IPS-11a (cell line): ENCODE data around the gene CDCP1.

ENCODE experiments used
- H3K4me3 ChIP-seq: one replicate; pipeline ENCODE4 v1.5.1; 2013; ENCODE audit warnings: low read depth, low read length, control low read depth

CDCP1 gene, protein sequence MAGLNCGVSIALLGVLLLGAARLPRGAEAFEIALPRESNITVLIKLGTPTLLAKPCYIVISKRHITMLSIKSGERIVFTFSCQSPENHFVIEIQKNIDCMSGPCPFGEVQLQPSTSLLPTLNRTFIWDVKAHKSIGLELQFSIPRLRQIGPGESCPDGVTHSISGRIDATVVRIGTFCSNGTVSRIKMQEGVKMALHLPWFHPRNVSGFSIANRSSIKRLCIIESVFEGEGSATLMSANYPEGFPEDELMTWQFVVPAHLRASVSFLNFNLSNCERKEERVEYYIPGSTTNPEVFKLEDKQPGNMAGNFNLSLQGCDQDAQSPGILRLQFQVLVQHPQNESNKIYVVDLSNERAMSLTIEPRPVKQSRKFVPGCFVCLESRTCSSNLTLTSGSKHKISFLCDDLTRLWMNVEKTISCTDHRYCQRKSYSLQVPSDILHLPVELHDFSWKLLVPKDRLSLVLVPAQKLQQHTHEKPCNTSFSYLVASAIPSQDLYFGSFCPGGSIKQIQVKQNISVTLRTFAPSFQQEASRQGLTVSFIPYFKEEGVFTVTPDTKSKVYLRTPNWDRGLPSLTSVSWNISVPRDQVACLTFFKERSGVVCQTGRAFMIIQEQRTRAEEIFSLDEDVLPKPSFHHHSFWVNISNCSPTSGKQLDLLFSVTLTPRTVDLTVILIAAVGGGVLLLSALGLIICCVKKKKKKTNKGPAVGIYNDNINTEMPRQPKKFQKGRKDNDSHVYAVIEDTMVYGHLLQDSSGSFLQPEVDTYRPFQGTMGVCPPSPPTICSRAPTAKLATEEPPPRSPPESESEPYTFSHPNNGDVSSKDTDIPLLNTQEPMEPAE

DNA sequence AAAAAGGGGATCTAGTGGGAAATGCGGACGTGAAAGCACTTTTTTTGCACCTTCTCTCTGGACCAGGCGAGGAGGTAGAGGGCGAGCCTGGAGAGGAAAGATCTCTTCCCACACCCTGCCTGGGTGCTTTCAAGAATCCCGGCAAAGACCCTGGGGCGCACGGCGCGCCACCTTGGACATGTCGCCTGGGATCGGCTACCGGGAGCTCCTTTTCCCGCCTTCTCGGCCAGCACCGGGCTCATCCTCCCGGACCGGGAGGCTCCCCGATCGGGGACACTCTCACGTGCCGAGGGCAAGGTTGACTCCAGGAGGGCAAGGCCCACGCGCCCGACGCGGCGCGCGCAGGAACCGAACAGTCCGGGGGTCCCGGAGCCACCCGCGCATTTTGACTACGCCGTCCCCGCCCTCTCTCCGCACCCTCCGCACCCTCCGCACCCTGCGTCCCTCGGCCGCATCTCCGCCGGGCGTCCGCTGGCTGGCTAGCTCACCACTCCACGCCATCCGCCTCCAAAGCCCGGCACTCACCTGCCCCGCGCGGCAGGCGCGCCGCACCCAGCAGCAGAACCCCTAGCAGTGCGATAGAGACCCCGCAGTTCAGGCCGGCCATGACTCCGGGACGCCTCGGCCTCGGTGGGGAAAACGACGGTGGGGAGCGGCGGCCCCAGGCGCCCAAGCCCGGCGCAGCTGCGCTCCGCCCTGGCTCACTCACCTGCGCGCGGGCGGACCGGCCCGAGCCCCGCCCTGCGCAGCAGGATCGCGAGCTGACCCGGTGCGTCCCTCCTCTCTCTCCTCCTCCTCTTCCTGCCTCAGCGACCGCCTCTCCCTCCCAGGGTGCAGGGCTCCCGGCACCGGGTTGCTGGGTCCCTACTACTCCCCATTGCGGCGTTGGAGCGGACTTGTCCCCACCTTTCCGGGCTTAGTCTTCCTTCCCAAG is at the start of gene CDCP1:
Gene CDCP1 (minus strand): TSS at position 698 of the 934 bp plus-strand sequence. CDS start 91 bp downstream, at position 607.
- peak within 1 kb of the TSS; percentile 81 for H3K4me3 ChIP-seq

DNA sequence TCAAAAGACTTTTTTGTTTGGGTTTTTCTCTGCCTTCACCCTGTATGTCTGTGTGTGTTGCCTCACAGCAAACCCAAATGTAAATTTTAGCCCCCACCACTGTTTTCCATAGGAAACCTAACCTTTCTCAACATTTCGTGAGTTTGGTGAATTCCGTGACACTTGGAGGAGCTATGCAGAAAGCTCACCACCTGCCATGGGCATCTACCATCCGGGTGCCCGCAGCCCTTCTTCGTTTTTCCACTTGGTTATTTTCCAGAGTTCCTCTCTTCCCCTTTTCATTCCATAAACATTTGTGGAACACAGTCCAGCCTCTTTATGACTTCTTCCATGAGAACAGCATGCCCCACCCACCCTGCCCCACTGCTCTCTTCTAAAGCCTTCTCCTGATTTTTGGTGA is 48.6 kb upstream of the CDCP1 start:
- H3K4me3 ChIP-seq: no peak overlapping the region

DNA sequence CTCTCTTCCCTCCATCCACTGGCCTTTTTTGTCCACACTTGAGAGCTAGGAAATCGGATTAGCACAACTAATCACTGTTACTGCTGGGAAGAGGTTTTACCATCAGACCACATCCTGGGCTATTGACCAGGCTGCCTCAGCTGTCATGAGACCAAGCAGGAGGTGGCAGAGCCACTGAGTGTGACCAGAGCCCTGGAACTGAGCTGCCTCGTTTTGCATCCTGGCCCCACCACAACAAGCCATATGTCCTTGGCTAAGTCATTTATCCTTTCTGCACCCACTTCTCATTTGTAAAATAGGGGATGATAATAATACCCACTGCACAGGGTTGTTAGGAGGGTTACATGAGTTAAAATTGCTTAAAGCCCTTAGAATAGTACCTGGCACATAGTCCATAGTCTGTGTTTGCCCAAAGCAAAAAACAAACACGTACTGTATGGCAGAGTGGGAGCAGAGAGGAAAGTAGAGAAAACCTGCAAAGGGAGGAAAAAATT is 45.8 kb upstream of the CDCP1 start:
- H3K4me3 ChIP-seq: no peak overlapping the region

DNA sequence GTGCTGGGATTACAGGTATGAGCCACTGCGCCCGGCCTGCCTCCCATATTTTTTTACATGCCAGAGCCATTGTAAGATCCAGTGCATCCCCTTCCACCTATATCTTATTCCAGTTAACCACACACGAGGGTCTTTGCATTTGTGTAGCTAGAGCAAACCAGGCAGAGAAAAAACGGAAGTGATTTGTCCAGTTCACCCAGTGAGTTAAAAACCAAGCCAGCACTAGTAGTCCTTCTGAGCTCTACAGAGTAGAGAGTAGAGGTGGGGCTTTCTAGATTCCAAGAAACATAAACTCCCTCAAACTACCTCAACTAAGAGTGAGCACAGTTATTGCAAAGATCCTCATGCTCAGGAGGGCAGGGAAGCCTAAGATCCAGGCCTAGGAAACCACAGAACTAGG is 45.2 kb upstream of the CDCP1 start:
- no peak overlapping the region for H3K4me3 ChIP-seq

DNA sequence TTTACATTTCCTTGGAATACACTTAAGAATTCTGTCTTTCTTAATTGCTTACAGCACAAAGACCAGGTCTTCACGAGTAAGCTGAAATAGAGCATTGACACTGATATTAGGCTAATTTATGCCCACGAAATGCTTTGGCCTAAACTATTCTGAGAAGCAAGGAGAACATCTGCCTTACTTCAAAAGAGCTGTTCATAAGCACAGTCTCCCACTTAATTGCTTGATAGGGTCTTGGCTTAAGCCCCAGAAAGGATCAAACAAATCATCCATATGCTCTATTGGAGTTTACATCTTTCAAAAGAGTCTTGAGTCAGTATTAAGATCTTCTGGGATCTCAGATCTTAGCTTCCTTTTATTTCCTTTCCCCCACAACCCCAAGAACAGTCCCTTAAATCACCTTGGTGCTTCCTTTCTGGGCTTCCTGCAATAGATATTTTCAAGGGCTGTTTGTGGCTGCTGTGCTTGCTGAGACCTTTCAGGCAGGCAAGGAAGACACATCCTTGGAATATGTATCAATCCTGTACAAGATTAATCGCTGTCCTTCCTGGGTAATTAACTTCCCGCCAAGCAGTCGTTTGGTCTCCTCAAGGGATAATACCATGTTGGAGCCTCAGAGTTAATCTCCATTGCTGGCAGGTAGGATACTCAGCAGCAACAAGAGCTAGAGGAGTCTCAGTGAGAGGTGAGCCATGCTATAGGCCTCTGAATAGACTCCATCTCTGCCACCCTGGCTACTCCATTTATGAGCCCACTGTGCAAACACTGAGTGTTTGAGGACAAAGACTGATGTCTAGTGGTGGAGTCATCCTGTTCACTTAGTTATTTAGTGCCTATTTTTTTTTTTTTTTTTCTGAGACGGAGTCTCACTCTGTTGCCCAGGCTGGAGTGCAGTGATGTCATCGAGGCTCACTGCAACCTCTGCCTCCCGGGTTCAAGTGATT is 42.8 kb upstream of the CDCP1 start:
- no peak overlapping the region for H3K4me3 ChIP-seq

DNA sequence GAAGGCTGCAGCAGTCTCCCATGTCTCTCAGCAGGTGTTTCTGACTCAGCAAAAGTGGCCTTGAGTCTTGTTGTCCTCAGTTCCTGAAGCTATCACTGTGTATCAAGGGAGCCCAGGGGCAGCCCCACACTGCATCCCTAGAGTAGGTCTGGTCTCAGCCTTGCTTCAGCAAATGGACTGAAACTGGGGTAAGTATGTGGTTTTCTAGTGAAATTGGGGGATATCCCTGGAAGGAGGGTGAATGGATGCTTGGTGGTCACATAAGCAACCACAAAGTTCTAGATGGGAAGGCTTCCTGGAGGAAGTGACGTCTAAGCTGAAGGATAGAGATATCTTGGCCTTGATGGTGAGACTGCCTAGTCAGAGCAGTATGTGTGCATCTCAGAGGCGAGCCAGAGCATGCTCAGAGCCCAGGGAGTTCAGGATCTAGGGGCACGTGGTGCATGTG is 41.5 kb upstream of the CDCP1 start:
- no peak overlapping the region for H3K4me3 ChIP-seq

DNA sequence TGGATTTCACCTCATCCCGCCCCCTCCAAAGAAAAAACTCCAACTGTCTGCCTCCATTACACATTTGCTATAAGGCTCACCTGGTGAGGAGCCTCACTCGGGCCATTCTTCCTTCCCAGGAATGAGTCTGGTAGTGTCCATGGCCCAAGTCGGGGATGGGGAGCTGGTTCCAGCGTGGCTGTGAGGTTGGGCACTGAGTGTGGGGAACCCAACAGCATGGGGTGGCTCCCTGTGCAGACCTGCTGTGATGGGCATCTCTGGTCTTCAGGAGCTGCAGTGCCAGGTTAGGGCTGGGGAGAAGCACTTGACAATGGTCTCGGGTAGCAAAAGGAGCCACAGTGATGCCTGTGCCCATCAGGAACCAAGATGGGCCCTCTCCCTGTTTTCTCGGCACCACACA is 40.7 kb upstream of the CDCP1 start:
- H3K4me3 ChIP-seq: no peak overlapping the region

DNA sequence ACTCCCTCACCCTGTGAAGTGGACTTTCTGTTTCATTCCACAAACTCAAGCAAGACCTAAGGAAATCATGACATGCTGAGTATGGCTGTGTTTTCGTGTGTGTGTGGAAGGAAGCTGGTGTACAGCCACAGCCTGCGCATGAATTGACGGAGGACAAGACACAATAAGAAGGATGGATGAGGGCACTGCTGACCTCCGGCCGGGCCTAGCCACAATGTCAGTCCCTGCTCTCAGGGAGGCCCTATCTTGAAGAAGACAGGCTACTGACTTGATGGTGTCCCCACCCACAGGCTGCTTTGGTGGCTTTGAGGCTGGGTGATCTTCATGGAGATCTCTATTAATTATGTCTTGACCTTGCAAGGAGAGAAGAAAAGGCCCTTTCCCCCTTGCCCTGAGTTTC is 39.3 kb upstream of the CDCP1 start:
- no peak overlapping the region for H3K4me3 ChIP-seq

DNA sequence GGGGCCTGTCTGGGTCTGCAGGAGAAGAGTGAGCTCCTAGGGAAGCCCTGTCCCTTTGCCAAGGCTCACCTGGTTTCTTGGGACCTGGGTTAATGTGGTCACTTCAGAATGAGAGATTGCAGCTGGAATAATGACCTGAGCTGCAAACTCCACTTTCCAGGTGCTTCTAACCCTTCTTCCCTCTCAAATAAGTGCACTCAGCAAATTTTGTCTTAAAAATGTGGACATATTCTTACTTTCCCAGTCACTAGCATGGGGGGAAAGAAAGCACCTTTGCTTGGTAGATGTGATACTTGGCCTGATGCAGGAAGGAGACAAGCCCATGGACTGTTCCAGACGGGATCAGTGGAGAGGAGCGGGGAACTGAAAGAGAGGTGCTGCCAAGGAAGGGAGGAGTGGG is 38.9 kb upstream of the CDCP1 start:
- H3K4me3 ChIP-seq: no peak overlapping the region

DNA sequence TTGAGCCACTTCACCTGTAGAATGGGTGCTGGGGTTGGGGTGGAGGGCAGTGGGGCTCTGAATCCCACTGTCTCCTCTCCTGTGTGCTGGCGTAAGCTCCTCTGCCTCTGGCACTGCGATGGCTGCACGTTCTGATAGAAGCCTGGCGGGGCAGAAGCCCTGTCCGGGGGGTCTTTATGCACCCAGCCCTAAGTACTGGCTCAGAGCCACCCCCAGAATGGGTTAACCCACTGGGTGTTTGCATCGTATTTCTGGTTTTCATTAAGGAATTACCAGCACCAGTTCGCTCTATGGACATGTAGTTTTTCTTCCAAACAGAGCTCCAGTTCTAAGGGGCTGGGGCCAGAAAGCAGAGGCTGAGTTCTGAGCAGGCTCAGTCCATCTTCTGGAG is 37.7 kb upstream of the CDCP1 start:
- H3K4me3 ChIP-seq: no peak overlapping the region

DNA sequence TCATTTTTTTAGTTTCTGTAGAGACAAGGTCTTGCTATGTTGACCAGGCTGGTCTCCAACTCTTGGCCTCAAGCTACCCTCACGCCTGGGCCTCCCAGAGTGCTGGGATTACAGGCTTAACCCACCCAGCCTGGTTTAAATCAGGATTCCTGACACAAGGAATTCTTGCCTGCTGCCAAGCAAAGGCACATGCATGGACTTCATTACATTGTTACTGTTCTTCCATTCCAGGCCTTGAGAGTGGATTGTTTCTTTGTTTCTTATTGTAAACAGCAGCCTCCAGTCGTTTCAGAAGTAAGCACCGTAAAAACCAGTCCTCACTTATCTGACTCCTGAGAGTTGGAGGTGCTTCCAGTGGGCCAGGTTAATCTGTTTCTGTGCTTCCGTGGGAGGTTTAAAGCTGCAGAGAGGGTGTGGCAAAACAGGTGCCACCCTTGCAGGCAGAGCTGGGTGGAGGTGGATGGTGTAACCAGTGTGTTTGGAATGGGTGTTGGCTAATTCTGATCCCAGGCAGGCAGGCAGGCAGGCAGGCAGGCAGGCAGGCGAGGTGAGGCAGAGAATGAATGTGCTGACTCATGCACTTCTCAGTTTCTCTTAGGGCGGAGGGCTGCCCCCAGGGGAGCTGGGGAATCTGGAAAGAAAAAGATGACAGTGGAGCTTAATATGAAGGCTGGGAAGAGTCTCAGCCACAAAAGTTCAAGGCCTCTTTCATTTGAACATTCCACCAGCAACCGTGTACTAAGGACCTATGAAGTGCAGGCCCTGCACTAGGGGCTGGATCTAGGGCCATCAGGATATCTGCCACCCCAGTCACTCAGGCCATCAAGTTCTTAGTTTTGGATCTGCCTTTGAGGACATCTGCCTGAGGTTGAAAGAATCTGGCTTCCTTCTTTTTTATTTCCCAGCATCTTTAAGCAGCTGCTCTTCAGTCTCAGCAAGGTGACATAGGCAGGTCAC is 37.0 kb upstream of the CDCP1 start:
- no peak overlapping the region for H3K4me3 ChIP-seq

DNA sequence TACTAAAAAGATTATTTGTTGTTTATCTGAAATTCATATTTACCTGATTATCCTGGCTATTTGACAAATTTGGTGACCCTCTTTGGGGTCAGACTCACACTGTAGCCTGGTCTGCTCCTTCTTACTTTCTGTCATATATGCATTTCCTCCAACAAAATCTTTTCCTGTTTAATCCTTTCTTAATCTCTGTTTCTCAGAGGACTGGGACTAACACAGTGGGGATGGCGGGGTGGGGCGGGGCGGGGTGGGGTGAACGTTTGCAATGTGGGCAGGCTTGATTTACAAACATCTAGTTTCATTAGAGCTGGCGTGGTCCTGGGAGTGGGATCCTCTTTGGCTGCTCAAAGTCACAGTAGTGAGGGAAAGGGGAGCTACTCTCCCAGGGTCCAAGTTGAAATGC is 35.3 kb upstream of the CDCP1 start:
- H3K4me3 ChIP-seq: no peak overlapping the region

DNA sequence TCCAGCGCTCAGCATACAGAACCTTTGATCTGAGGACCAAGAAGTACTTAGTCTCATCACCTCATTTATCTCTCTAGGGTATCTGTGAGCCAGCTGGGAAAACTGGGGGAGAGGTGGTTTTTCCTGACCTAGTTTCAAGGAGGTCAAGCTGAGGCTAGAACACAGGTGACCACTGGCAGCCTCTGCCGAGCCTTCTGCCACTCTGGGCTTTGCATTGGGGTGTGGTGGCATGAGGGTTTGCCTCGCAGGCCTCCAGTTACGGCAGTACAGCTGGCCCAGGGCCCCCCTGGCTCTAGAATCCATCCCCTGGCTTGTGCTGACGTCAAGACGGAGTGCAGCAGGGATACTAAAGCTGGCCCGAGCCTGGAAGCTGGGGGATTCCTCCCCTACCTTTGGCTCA is 34.7 kb upstream of the CDCP1 start:
- H3K4me3 ChIP-seq: no peak overlapping the region

DNA sequence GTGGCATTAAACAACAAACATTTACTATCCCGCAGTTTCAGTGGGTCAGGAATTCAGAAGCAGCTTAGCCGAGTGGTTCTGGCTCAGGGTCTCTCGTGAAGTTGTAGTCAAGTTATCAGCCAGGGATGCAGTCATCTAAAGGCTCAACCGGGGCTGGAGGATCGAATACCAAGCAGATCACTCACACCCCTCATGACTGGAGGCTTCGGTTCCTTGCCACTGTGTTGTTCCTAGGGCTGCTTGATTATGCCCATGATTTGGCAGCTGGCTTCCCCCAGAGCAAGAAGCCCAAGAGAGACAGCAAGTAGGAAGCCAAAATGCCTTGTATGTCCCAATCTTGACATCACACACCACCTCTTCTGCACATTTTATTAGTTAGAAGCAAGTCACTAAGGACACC is 33.9 kb upstream of the CDCP1 start:
- no peak overlapping the region for H3K4me3 ChIP-seq

DNA sequence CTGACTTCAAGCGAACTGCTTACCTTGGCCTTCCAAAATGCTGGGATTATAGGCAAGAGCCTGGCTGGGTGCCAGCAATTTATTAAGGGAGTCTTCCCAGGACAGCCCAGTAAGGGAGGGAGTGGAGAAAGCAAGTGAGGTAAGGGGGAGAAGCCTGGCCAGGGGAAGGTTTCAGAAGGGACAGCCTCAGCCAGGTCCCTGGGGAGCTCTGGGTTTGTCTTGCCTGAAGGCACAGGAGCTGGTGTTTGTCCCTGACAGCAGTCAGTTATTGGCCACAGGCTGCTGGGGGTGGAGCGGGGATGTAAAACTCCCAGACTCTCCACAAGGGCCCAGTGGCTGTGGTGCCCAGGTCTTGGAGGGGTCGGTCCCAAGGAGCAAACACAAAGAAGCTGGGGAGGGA is 33.0 kb upstream of the CDCP1 start:
- H3K4me3 ChIP-seq: no peak overlapping the region

DNA sequence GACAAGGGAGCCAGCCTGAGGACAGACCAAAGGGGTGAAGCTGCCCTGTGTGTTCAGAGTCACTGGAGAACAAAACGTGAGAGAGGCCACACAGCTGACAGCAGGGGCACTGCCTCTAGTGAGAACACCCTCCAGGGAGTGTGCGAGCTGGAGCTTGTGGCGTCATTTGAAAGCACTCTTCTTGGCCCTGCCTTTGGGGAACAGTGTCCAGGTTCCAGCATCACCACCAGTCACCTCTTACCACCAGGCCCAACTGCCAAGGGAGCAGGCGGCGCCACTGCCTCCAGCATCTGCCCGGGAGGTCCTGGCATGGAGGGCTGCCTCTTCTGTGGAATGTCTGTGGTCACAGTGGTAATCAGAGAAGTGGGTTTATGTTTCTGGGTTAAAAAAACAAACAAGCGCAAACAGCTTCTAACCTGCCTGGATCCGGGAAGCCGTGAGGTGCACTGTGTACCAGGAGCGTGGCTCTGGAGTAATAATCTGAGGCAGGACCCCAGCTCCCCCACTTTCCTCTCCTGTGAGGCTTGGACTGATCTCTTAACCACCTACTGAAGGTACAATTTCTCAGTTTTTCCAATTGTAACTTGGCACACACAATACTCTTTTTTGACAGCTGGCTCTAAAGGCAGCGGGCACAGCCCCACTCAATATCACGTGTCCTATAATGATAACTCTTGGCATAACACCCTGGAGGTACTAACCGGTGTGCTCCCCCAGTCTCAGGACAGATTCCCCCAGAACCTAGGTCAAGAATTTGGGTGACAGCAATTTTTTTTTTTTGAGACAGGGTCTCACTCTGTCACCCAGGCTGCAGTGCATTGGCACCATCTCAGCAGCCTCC is 32.2 kb upstream of the CDCP1 start:
- H3K4me3 ChIP-seq: no peak overlapping the region

DNA sequence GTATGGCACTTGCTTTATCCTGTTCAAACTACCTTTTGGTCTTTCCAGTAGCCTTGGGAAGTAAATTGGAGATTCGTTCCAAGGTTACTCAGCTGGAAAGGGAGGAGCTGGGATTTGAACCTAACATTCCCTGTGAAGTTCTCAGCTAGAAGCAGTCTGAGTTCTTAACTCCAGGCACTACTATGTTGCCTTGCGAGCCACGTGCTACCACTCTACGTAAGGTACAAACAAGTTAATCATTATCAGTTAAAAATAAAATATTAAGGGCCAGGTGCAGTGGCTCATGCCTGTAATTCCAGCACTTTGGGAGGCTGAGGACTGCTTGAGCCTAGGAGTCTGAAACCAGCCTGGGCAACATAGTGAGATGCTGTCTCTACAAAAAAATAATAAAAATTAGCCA is 30.7 kb upstream of the CDCP1 start:
- no peak overlapping the region for H3K4me3 ChIP-seq

DNA sequence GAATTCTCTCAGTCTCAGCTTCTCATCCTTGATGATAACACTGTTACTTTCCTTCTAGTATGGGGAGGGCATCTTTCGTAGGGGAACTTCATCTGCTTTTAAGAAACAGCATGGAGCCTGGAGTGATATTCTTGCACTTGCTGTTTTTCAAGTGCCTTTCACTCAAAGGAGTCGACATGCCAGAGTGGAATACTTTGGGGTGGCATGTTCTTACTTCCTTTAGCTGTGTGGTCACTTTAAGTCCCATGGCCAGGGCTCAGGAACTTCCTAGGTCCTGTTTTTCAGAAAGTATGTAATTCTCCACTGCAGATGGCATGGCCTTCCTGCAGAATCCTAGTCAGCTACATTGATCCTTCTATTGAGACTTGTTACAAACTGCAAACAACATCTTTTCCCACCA is 28.1 kb upstream of the CDCP1 start:
- H3K4me3 ChIP-seq: no peak overlapping the region
